ENCODE measurements around the gene CD96. TPM values are rescaled to one million over a fixed set of nuclear protein-coding genes. Genes with fewer than 3 reads are reported as not detected.

Gene CD96
- total RNA-seq, 2 experiments from 2014 or later, result not detected

DNA sequence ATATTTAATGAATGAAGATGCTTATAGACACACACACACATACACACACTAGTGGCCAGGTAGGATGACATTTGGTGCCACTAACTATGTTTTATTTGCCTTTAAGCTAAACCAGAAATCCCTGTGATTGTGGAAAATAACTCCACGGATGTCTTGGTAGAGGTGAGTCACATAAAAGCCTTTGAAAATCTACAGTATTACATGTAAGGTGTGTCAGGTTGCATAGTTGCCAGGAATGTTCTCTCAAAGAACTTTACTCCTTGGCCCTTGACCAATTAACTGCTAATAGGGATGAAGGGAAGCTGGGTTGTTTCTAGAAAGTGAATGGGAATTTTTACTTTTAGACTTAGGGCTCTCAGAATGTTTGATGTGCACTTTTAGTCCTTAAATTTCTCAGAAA, 43.2 kb downstream of the CD96 start:
- H3K36me3 ChIP-seq (ENCODE audit: insufficient read depth, low read length), result no peaks in the 10 kb centered on the region
- no peak for DNase-seq (ENCODE audit: low spot score)
- no TSS peak for BruUV-seq (replicated peaks)
- H3K4me2 ChIP-seq (ENCODE audit: low read length), result no peak overlapping the region
- H3K27ac ChIP-seq (ENCODE audit: low read depth, low read length, poor library complexity, severe bottlenecking), result no peak overlapping the region
- TF ChIP-seq CTCF (conservative IDR thresholded peaks at IDR 0.05; ENCODE audit: low read length), result no peak
- no peak for TF ChIP-seq EZH2phosphoT487 (IDR thresholded peaks at IDR 0.05; ENCODE audit: borderline replicate concordance, low read depth, low read length)
- H2AFZ ChIP-seq (ENCODE audit: low read length), result no peak overlapping the region
- no peaks in the 10 kb centered on the region for H3K9me3 ChIP-seq (ENCODE audit: low read length)
- H3K4me1 ChIP-seq (ENCODE audit: insufficient read depth, low read length, poor library complexity, severe bottlenecking), result no peaks in the 10 kb centered on the region
- ChIA-PET CTCF (ENCODE audit: unreplicated experiment) (no interaction called here), POLR2A (no interaction called here)
- H3K79me2 ChIP-seq (ENCODE audit: insufficient read depth, low read depth, low read length), result no peaks in the 10 kb centered on the region
- no peaks in the 10 kb centered on the region for H4K20me1 ChIP-seq (ENCODE audit: insufficient read depth, low read length)
- H3K4me3 ChIP-seq (ENCODE audit: low read depth, low read length, poor library complexity, severe bottlenecking), result no peak overlapping the region
- intact Hi-C loops (cut with micrococcal nuclease; ENCODE audit: unreplicated experiment), result no loop called here
- no peaks in the 10 kb centered on the region for H3K9me2 ChIP-seq (ENCODE audit: insufficient read depth, low read length)

- no TSS peak for BruUV-seq (replicated peaks)
- Histone ChIP-seq H3K9me2 (ENCODE audit: insufficient read depth, low read length) (no peaks in the 10 kb centered on the region), H3K4me2 (ENCODE audit: low read length) (no peak overlapping the region), H3K4me1 (ENCODE audit: insufficient read depth, low read length, poor library complexity, severe bottlenecking) (no peaks in the 10 kb centered on the region), H3K9me3 (ENCODE audit: low read length) (no peaks in the 10 kb centered on the region), H3K27ac (ENCODE audit: low read depth, low read length, poor library complexity, severe bottlenecking) (no peak overlapping the region), H3K4me3 (ENCODE audit: low read depth, low read length, poor library complexity, severe bottlenecking) (no peak overlapping the region), H2AFZ (ENCODE audit: low read length) (no peak overlapping the region), H4K20me1 (ENCODE audit: insufficient read depth, low read length) (no peaks in the 10 kb centered on the region), H3K36me3 (ENCODE audit: insufficient read depth, low read length) (no peaks in the 10 kb centered on the region), H3K79me2 (ENCODE audit: insufficient read depth, low read depth, low read length) (no peaks in the 10 kb centered on the region)
- intact Hi-C loops (cut with micrococcal nuclease; ENCODE audit: unreplicated experiment), result no loop called here
- ChIA-PET CTCF (ENCODE audit: unreplicated experiment) (no interaction called here), POLR2A (no interaction called here)
- no peak for TF ChIP-seq CTCF (conservative IDR thresholded peaks at IDR 0.05; ENCODE audit: low read length)
- no peak for TF ChIP-seq EZH2phosphoT487 (IDR thresholded peaks at IDR 0.05; ENCODE audit: borderline replicate concordance, low read depth, low read length)
- DNase-seq (ENCODE audit: low spot score), result no peak
These were observed 46.5 kb downstream of the CD96 start for GRCh38 chr3:111588527-111588926.

DNA sequence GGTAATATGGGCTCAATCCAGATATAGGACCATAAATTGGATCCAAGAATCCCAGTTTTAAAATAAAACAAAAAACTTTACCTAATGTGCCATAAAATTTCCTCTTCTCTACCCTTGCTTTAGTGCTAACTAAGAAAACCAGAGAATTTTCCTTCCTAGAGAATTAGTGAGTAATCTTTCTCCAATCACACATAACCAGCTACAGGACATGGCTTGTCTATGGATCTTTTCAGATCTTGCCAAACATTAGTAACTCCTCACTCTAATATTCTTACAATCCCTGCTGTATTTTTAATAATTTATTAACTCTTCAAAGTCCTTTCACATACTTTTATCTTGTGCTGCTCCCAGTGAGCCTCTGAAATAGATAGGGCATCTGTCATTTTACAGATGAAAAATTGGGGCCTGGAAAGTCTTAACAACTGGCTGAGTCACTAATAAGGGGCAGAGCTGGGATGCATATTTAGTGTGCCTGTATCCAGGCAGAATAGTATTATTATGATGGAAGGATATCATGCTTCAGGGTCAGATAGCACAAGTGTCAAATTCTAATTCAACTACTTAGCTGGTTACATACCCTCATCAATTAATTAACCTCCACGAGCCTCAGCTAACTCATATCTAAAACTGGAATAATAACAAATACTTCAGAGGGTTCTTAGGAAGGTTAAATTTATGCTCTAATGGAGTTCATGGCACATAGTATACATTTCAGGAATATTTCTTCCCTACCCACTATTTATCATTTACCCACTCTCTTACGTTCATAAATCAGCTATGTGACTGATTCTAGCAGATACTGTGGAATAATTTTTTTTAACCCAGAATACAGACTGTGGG, 47.5 kb downstream of the CD96 start:
- H4K20me1 ChIP-seq (ENCODE audit: insufficient read depth, low read length), result no peaks in the 10 kb centered on the region
- intact Hi-C loops (cut with micrococcal nuclease; ENCODE audit: unreplicated experiment), result no loop called here
- ChIA-PET POLR2A (interaction anchor here (1.1 kb wide), 1 partner anchor 13 kb away, joined by 5 read pairs; no protein-coding TSS in a partner anchor), CTCF (ENCODE audit: unreplicated experiment) (interaction anchor here (0.8 kb wide), 1 partner anchor 271 kb away, joined by 4 read pairs; no protein-coding TSS in a partner anchor)
- H3K9me3 ChIP-seq (ENCODE audit: low read length), result no peaks in the 10 kb centered on the region
- no peaks in the 10 kb centered on the region for H3K79me2 ChIP-seq (ENCODE audit: insufficient read depth, low read depth, low read length)
- no peak for DNase-seq (ENCODE audit: low spot score)
- H3K9me2 ChIP-seq (ENCODE audit: insufficient read depth, low read length), result no peaks in the 10 kb centered on the region
- no peak overlapping the region for H3K4me2 ChIP-seq (ENCODE audit: low read length)
- H3K4me1 ChIP-seq (ENCODE audit: insufficient read depth, low read length, poor library complexity, severe bottlenecking), result no peaks in the 10 kb centered on the region
- TF ChIP-seq EZH2phosphoT487 (IDR thresholded peaks at IDR 0.05; ENCODE audit: borderline replicate concordance, low read depth, low read length) (no peak), CTCF (conservative IDR thresholded peaks at IDR 0.05; ENCODE audit: low read length) (no peak)
- no peaks in the 10 kb centered on the region for H3K36me3 ChIP-seq (ENCODE audit: insufficient read depth, low read length)
- BruUV-seq (replicated peaks), result no TSS peak
- no peak overlapping the region for H3K27ac ChIP-seq (ENCODE audit: low read depth, low read length, poor library complexity, severe bottlenecking)
- no peak overlapping the region for H2AFZ ChIP-seq (ENCODE audit: low read length)
- H3K4me3 ChIP-seq (ENCODE audit: low read depth, low read length, poor library complexity, severe bottlenecking), result no peak overlapping the region

Data from OCI-LY7 (cell line).